GM23338 (cell line): ENCODE data around the gene DPP3. TPM values are rescaled to one million over a fixed set of nuclear protein-coding genes. Genes with fewer than 3 reads are reported as not detected.

Experiments
- ATAC-seq: fragments of 200-7000 bp; cut with Tn5 transposase; 3 replicates; pipeline ENCODE4 v1.9.1; 2020
- DNase-seq: peaks from one replicate; pipeline ENCODE4 v3.0.0-alpha.2; 2015; ENCODE audit warnings: low spot score
- H2AFZ ChIP-seq: fragments of 200-600 bp; sonication (generic); 2 replicates; pipeline ENCODE4 v1.8.0; 2016; ENCODE audit warnings: antibody characterized with exemption, mild to moderate bottlenecking, moderate library complexity
- H3F3A ChIP-seq: fragments of 200-600 bp; sonication (generic); replicated peaks from 2 replicates; pipeline ENCODE4 v1.8.0; 2017; ENCODE audit warnings: antibody characterized with exemption, mixed run types, low read depth
- H3K27ac ChIP-seq: fragments of 200-600 bp; sonication (generic); 2 replicates; pipeline ENCODE4 v1.6.1; 2016; ENCODE audit warnings: low read depth
- H3K27me3 ChIP-seq: fragments of 200-600 bp; sonication (generic); 2 replicates; pipeline ENCODE4 v1.8.0; 2016; ENCODE audit warnings: mild to moderate bottlenecking, mixed run types, moderate library complexity; ENCODE audit not compliant: insufficient read depth
- H3K36me3 ChIP-seq: fragments of 200-600 bp; sonication (generic); 2 replicates; pipeline ENCODE4 v1.8.0; 2016; ENCODE audit warnings: mild to moderate bottlenecking; ENCODE audit not compliant: insufficient read depth
- H3K4me1 ChIP-seq: fragments of 200-600 bp; sonication (generic); 2 replicates; pipeline ENCODE4 v1.8.0; 2016; ENCODE audit warnings: mild to moderate bottlenecking, moderate library complexity; ENCODE audit not compliant: insufficient read depth
- H3K4me2 ChIP-seq: fragments of 200-600 bp; sonication (generic); 2 replicates; pipeline ENCODE4 v1.7.1; 2017; ENCODE audit warnings: mixed run types
- H3K4me3 ChIP-seq: fragments of 200-600 bp; sonication (generic); 2 replicates; pipeline ENCODE4 v1.6.1; 2016; ENCODE audit warnings: mixed run types
- H3K79me2 ChIP-seq: fragments of 200-600 bp; sonication (generic); replicated peaks from 2 replicates; pipeline ENCODE4 v1.8.0; 2017; ENCODE audit warnings: mild to moderate bottlenecking; ENCODE audit not compliant: insufficient read depth
- H3K9me2 ChIP-seq: fragments of 200-600 bp; sonication (generic); 2 replicates; pipeline ENCODE4 v1.8.0; 2017; ENCODE audit not compliant: insufficient read depth
- H4K20me1 ChIP-seq: fragments of 200-600 bp; sonication (generic); replicated peaks from 2 replicates; pipeline ENCODE4 v1.8.0; 2017; ENCODE audit warnings: mild to moderate bottlenecking; ENCODE audit not compliant: insufficient read depth
- H3K27ac Mint-ChIP-seq: 2 replicates; pipeline ENCODE4 v1.8.0; 2020; ENCODE audit warnings: inconsistent platforms, mild to moderate bottlenecking, moderate library complexity, mixed read lengths
- H3K27me3 Mint-ChIP-seq: 3 replicates; pipeline ENCODE4 v1.8.0; 2022; ENCODE audit warnings: low read depth, mild to moderate bottlenecking, moderate library complexity, mixed read lengths, inconsistent platforms; ENCODE audit not compliant: insufficient read depth, poor library complexity
- H3K36me3 Mint-ChIP-seq: 3 replicates; pipeline ENCODE4 v1.8.0; 2021; ENCODE audit warnings: low read depth, mild to moderate bottlenecking, inconsistent platforms, moderate library complexity, mixed read lengths
- H3K4me1 Mint-ChIP-seq: 3 replicates; pipeline ENCODE4 v1.8.0; 2020; ENCODE audit warnings: mild to moderate bottlenecking, inconsistent platforms, mixed read lengths
- H3K4me3 Mint-ChIP-seq: 3 replicates; pipeline ENCODE4 v1.8.0; 2021; ENCODE audit warnings: moderate library complexity, mild to moderate bottlenecking, inconsistent platforms, mixed read lengths
- H3K9me3 Mint-ChIP-seq: 3 replicates; pipeline ENCODE4 v1.8.0; 2020; ENCODE audit warnings: moderate library complexity, mild to moderate bottlenecking, inconsistent platforms, mixed read lengths
- CREB1 ChIP-seq: fragments of 250-450 bp; sonication (Bioruptor Pico); IDR thresholded peaks from 2 replicates; pipeline ENCODE4 v1.5.0; 2020; ENCODE audit warnings: low read depth, mild to moderate bottlenecking, moderate library complexity
- EZH2 ChIP-seq: fragments of 200-600 bp; sonication (generic); IDR thresholded peaks from one replicate; pipeline ENCODE4 v1.8.0; 2017; ENCODE audit warnings: antibody characterized with exemption, mild to moderate bottlenecking, low read depth; ENCODE audit not compliant: unreplicated experiment
- EZH2phosphoT487 ChIP-seq: fragments of 200-600 bp; sonication (generic); IDR thresholded peaks from one replicate; pipeline ENCODE4 v1.8.1; 2018; ENCODE audit warnings: antibody characterized with exemption; ENCODE audit not compliant: unreplicated experiment
- JUNB ChIP-seq: IDR thresholded peaks from one replicate; pipeline ENCODE4 v1.6.1; 2016; ENCODE audit warnings: antibody characterized with exemption; ENCODE audit not compliant: unreplicated experiment
- NANOG ChIP-seq: IDR thresholded peaks from 2 replicates; pipeline ENCODE4 v1.6.1; 2016; ENCODE audit warnings: antibody characterized with exemption, borderline replicate concordance
- POLR2AphosphoS5 ChIP-seq: IDR thresholded peaks from 2 replicates; pipeline ENCODE4 v1.6.1; 2016; ENCODE audit warnings: antibody characterized with exemption, low read depth
- STAT1 ChIP-seq: IDR thresholded peaks from one replicate; pipeline ENCODE4 v1.6.1; 2016; ENCODE audit warnings: antibody characterized with exemption; ENCODE audit not compliant: unreplicated experiment
- ZNF114 ChIP-seq: fragments of 250-450 bp; sonication (Bioruptor Pico); IDR thresholded peaks from 2 replicates; pipeline ENCODE4 v1.5.0; 2020; ENCODE audit warnings: mild to moderate bottlenecking, moderate library complexity
- ZNF331 ChIP-seq: fragments of 250-450 bp; sonication (Bioruptor Pico); IDR thresholded peaks from 2 replicates; pipeline ENCODE4 v1.5.0; 2020; ENCODE audit warnings: low read depth, mild to moderate bottlenecking, moderate library complexity
- ZNF462 ChIP-seq: fragments of 250-450 bp; sonication (Bioruptor Pico); IDR thresholded peaks from 2 replicates; pipeline ENCODE4 v1.5.0; 2020; ENCODE audit warnings: mild to moderate bottlenecking, moderate library complexity
- polyA plus RNA-seq: library from polyadenylated mRNA; unstranded; fragments of >200 nt; fragmentation: Nextera tagmentation; extraction: Ambion mirVana; gene quantifications from 2 replicates; pipeline ENCODE4 v1.2.1, GENCODE V29; 2016
- total RNA-seq: library from RNA; depleted of rRNA; stranded (reverse); fragments of >200 nt; shearing (Covaris generic); gene quantifications from 2 replicates; pipeline ENCODE4 v1.2.3, GENCODE V29; 2014
- TF ChIP-seq, protein P1 (sequence below): IDR thresholded peaks from 2 replicates; pipeline ENCODE4 v1.6.1; 2016; ENCODE audit warnings: antibody characterized with exemption
- TF ChIP-seq, protein P2 (sequence below): IDR thresholded peaks from one replicate; pipeline ENCODE4 v1.6.1; 2018; ENCODE audit warnings: antibody characterized with exemption; ENCODE audit not compliant: unreplicated experiment
- TF ChIP-seq, protein P3 (sequence below), 2 experiments: fragments of 200-600 bp in 1 of 2; sonication (generic) in 1 of 2; conservative IDR thresholded peaks; 2 replicates each; pipeline versions ENCODE4 v1.5.1 to v1.6.1; 2016 to 2017; ENCODE audit warnings: antibody characterized with exemption in 2 of 2, low read depth in 2 of 2, mild to moderate bottlenecking in 2 of 2, moderate library complexity in 1 of 2

The DPP3 gene
- total and polyA plus RNA-seq, 2 experiments from 2014 or later: 22.7 to 85.9 TPM

DNA sequence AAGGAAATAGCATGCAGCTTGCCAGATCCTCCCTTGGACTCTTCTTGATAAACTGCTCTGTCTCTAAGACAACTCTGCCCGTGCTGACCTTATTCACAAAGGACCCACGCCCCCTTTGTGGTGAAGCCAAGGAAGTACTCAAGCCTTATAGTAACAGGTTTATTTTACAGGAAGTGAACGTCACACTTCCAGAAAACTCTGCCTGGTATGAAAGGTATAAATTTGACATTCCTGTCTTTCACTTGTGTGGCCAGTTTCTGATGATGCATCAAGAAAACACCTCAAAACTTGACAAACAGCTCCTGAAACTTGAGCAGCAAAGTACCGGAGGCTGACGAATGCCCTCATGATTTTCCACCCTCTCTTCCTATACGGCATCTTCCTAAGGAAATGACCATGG, 26.0 kb upstream of the DPP3 start:
- DNase-seq: no peak
- H3K36me3 ChIP-seq: no peaks in the 10 kb centered on the region

More for the DNA sequence above, 26.0 kb upstream of the DPP3 start:
- Histone ChIP-seq H3F3A (no peaks in the 10 kb centered on the region), H3K9me2 (no peaks in the 10 kb centered on the region), H2AFZ (no peak overlapping the region), H3K4me2 (no peak overlapping the region), H3K27ac (no peak overlapping the region), H3K4me3 (no peak overlapping the region), H3K79me2 (no peaks in the 10 kb centered on the region), H3K27me3 (no peaks in the 10 kb centered on the region), H4K20me1 (no peaks in the 10 kb centered on the region), H3K4me1 (no peaks in the 10 kb centered on the region)
- Mint-ChIP-seq H3K36me3 (no peaks in the 10 kb centered on the region; the same call in 2 of the 3 replicates), H3K27ac (no peak overlapping the region), H3K27me3 (peaks cover 13% of the 10 kb centered on the region), H3K4me1 (peaks cover 10% of the 10 kb centered on the region), H3K9me3 (no peaks in the 10 kb centered on the region; the same call in 2 of the 3 replicates), H3K4me3 (no peak overlapping the region)
- no peak for ATAC-seq
- TF ChIP-seq, protein P1, sequence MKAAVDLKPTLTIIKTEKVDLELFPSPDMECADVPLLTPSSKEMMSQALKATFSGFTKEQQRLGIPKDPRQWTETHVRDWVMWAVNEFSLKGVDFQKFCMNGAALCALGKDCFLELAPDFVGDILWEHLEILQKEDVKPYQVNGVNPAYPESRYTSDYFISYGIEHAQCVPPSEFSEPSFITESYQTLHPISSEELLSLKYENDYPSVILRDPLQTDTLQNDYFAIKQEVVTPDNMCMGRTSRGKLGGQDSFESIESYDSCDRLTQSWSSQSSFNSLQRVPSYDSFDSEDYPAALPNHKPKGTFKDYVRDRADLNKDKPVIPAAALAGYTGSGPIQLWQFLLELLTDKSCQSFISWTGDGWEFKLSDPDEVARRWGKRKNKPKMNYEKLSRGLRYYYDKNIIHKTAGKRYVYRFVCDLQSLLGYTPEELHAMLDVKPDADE: no peak
- TF ChIP-seq POLR2AphosphoS5: no peak
- TF ChIP-seq, protein P2, sequence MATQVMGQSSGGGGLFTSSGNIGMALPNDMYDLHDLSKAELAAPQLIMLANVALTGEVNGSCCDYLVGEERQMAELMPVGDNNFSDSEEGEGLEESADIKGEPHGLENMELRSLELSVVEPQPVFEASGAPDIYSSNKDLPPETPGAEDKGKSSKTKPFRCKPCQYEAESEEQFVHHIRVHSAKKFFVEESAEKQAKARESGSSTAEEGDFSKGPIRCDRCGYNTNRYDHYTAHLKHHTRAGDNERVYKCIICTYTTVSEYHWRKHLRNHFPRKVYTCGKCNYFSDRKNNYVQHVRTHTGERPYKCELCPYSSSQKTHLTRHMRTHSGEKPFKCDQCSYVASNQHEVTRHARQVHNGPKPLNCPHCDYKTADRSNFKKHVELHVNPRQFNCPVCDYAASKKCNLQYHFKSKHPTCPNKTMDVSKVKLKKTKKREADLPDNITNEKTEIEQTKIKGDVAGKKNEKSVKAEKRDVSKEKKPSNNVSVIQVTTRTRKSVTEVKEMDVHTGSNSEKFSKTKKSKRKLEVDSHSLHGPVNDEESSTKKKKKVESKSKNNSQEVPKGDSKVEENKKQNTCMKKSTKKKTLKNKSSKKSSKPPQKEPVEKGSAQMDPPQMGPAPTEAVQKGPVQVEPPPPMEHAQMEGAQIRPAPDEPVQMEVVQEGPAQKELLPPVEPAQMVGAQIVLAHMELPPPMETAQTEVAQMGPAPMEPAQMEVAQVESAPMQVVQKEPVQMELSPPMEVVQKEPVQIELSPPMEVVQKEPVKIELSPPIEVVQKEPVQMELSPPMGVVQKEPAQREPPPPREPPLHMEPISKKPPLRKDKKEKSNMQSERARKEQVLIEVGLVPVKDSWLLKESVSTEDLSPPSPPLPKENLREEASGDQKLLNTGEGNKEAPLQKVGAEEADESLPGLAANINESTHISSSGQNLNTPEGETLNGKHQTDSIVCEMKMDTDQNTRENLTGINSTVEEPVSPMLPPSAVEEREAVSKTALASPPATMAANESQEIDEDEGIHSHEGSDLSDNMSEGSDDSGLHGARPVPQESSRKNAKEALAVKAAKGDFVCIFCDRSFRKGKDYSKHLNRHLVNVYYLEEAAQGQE: no peak
- TF ChIP-seq ZNF462: no peak
- TF ChIP-seq CREB1 (CRISPR knock-in tag): no peak
- TF ChIP-seq NANOG: no peak
- no peak for TF ChIP-seq ZNF114 (CRISPR knock-in tag)
- TF ChIP-seq EZH2phosphoT487: no peak
- TF ChIP-seq EZH2: no peak
- TF ChIP-seq, protein P3, sequence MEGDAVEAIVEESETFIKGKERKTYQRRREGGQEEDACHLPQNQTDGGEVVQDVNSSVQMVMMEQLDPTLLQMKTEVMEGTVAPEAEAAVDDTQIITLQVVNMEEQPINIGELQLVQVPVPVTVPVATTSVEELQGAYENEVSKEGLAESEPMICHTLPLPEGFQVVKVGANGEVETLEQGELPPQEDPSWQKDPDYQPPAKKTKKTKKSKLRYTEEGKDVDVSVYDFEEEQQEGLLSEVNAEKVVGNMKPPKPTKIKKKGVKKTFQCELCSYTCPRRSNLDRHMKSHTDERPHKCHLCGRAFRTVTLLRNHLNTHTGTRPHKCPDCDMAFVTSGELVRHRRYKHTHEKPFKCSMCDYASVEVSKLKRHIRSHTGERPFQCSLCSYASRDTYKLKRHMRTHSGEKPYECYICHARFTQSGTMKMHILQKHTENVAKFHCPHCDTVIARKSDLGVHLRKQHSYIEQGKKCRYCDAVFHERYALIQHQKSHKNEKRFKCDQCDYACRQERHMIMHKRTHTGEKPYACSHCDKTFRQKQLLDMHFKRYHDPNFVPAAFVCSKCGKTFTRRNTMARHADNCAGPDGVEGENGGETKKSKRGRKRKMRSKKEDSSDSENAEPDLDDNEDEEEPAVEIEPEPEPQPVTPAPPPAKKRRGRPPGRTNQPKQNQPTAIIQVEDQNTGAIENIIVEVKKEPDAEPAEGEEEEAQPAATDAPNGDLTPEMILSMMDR (conservative IDR thresholded peaks at IDR 0.05; ENCODE audit: low read depth in 2 of 2): no peak
- TF ChIP-seq JUNB: no peak
- TF ChIP-seq STAT1: no peak
- TF ChIP-seq ZNF331: no peak
